WI38 (cell line): ENCODE measurements around the gene CHD5.

Experiments used
- H3K4me3 ChIP-seq: 2 replicates; pipeline ENCODE4 v1.5.1; 2011; ENCODE audit warnings: low read depth, mild to moderate bottlenecking, control low read depth, low read length
- CTCF ChIP-seq: IDR thresholded peaks from 2 replicates; pipeline ENCODE4 v1.5.1; 2012; ENCODE audit warnings: low read depth, mild to moderate bottlenecking, control low read depth, low read length

The CHD5 gene

GRCh38 chr1:6171548-6172124, 8.5 kb downstream of the CHD5 start:
- TF ChIP-seq CTCF = peak; percentile 32; the same call in 1 of the 2 replicates
- H3K4me3 ChIP-seq = no peak overlapping the region

GRCh38 chr1:6170742-6171201, 9.3 kb downstream of the CHD5 start:
- no peak overlapping the region for H3K4me3 ChIP-seq
- TF ChIP-seq CTCF = no peak

DNA sequence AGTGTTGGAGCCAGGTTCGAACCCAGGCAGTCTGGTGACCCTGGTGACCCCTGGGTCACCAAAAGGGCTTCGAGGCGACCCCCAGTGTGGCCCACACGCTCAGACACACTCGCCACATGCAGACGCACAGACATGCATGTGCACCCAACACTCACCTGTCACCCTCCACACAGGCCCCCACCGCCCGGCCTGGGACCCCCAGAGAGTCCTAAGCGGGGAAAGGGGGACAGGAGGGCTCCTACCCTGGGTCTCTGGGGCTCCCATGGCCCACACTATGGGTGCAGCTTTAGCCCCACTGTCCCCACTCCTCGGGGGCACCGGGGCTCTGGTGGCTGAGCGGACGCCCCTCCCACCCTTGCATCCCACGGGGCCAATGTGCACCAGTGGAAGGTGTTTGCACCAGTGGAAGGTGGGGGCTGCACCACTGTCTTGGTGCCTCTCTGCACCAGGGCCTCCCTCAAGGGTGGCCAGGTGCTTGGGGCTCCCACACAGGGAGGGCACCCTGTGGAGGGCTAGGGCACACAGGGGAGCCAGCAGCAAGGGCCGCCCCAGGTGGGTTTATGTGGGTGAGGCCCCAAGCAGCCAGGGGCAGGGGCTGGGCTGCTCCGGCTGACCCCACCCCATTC, 9.9 kb downstream of the CHD5 start:
- no peak for TF ChIP-seq CTCF

DNA sequence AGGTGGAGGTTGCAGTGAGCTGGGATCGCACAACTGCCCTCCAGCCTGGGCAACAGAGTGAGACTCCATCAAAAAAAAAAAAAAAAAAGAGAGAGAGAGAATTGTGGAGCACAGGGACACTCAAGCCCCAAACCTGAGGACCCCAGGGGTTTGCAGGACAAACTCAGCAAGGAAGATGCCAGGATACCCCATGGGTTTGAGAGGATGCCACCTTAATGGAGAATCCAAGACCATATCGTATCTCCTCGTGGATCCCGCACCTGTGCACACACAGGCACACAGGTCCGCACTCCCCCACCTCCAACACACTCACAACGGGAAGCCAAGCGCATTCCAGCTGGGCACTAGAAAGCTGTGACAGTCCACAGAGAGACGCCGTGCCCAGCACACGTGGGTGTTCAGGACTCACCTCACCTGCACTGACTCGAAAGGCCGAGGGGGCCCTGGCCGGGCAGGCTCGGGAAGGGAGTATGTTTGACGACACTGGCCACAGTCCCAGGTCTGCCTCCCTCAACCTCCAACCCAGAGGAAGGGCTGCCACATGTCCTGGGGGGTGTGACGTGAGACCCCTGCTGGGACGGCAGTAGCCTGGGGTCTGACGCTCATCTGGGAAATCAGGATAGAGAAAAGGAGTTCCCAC, 11.1 kb downstream of the CHD5 start:
- H3K4me3 ChIP-seq = no peak overlapping the region
- TF ChIP-seq CTCF = no peak

More for the DNA sequence above, 9.9 kb downstream of the CHD5 start:
- H3K4me3 ChIP-seq = no peak overlapping the region

GRCh38 chr1:6167391-6168303, 12.5 kb downstream of the CHD5 start:
- H3K4me3 ChIP-seq = no peak overlapping the region
- no peak for TF ChIP-seq CTCF

DNA sequence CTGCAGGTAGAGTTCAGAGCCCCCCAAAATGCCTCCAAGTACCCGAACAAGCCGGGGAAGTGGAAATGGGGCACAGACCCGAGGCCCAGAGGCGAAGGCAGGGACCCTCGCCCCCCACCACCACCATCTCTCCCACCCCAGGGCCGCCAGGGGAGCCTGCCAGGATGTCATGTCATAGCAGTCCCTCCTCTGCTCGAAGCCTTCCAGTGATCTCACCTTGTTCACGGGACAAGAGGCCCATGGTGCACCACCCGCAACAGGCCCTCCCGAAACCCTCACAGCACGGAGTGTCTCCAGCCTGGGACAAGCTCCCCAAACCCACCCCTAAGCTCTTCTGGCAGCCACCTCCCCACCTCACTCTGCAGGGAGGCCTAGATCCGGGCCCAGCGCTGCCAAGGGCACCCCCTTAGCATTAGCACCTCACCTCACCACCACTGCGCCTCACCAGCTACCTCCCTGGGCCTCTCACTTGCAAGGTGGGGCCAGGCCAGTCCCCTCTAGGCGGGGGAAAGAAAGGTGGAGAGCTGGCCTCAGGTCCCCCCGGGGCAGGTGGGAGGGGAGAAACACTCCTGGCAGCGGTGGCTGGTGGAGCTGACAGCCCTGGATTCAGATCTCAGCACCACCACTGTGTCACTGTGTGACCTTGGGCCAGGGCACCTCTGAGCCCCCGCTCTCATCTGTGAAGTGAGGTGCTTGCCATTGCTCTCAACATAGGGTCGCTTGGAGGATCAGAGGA, 13.3 kb downstream of the CHD5 start:
- no peak for TF ChIP-seq CTCF
- H3K4me3 ChIP-seq = no peak overlapping the region
